ENCODE measurements around the gene NUAK2.

The NUAK2 gene

GRCh38 chr1:205350124-205350523, 28.6 kb upstream of the NUAK2 start:
- in situ Hi-C loops (cut with HindIII; ENCODE audit: low pct_ligation_motif_present, low pct_unique_long_range_greater_than_20kb, low sequenced_read_pairs): no loop called here
- DNase-seq: no peak

GRCh38 chr1:205348554-205349487, 27.3 kb upstream of the NUAK2 start:
- in situ Hi-C loops (cut with HindIII; ENCODE audit: low pct_ligation_motif_present, low pct_unique_long_range_greater_than_20kb, low sequenced_read_pairs): no loop called here

GRCh38 chr1:205346956-205347574, 25.5 kb upstream of the NUAK2 start:
- in situ Hi-C loops (cut with HindIII; ENCODE audit: low pct_ligation_motif_present, low pct_unique_long_range_greater_than_20kb, low sequenced_read_pairs): no loop called here

More at GRCh38 chr1:205348554-205349487, 27.3 kb upstream of the NUAK2 start:
- no peak for DNase-seq

GRCh38 chr1:205345761-205346160, 24.2 kb upstream of the NUAK2 start:
- no peak for DNase-seq
- in situ Hi-C loops (cut with HindIII; ENCODE audit: low pct_ligation_motif_present, low pct_unique_long_range_greater_than_20kb, low sequenced_read_pairs): no loop called here

More at GRCh38 chr1:205346956-205347574, 25.5 kb upstream of the NUAK2 start:
- peak; percentile 58 for DNase-seq

GRCh38 chr1:205344066-205344928, 22.8 kb upstream of the NUAK2 start:
- in situ Hi-C loops (cut with HindIII; ENCODE audit: low pct_ligation_motif_present, low pct_unique_long_range_greater_than_20kb, low sequenced_read_pairs): no loop called here
- no peak for DNase-seq

GRCh38 chr1:205343431-205344065, 22.0 kb upstream of the NUAK2 start:
- no peak for DNase-seq
- in situ Hi-C loops (cut with HindIII; ENCODE audit: low pct_ligation_motif_present, low pct_unique_long_range_greater_than_20kb, low sequenced_read_pairs): no loop called here

GRCh38 chr1:205342986-205343385, 21.4 kb upstream of the NUAK2 start:
- in situ Hi-C loops (cut with HindIII; ENCODE audit: low pct_ligation_motif_present, low pct_unique_long_range_greater_than_20kb, low sequenced_read_pairs): no loop called here
- DNase-seq: no peak

GRCh38 chr1:205340676-205341075, 19.1 kb upstream of the NUAK2 start:
- in situ Hi-C loops (cut with HindIII; ENCODE audit: low pct_ligation_motif_present, low pct_unique_long_range_greater_than_20kb, low sequenced_read_pairs): no loop called here
- DNase-seq: no peak

GRCh38 chr1:205339717-205340116, 18.2 kb upstream of the NUAK2 start:
- in situ Hi-C loops (cut with HindIII; ENCODE audit: low pct_ligation_motif_present, low pct_unique_long_range_greater_than_20kb, low sequenced_read_pairs): no loop called here
- no peak for DNase-seq

GRCh38 chr1:205339197-205339702, 17.7 kb upstream of the NUAK2 start:
- no peak for DNase-seq
- in situ Hi-C loops (cut with HindIII; ENCODE audit: low pct_ligation_motif_present, low pct_unique_long_range_greater_than_20kb, low sequenced_read_pairs): no loop called here

- in situ Hi-C loops (cut with HindIII; ENCODE audit: low pct_ligation_motif_present, low pct_unique_long_range_greater_than_20kb, low sequenced_read_pairs): no loop called here
- no peak for DNase-seq
Measured at GRCh38 chr1:205338011-205338410, 16.5 kb upstream of the NUAK2 start.

- in situ Hi-C loops (cut with HindIII; ENCODE audit: low pct_ligation_motif_present, low pct_unique_long_range_greater_than_20kb, low sequenced_read_pairs): no loop called here
- DNase-seq: no peak
Measured at GRCh38 chr1:205337481-205337880, 15.9 kb upstream of the NUAK2 start.

- in situ Hi-C loops (cut with HindIII; ENCODE audit: low pct_ligation_motif_present, low pct_unique_long_range_greater_than_20kb, low sequenced_read_pairs): no loop called here
Measured at GRCh38 chr1:205335692-205336091, 14.1 kb upstream of the NUAK2 start.

GRCh38 chr1:205332015-205332791, 10.7 kb upstream of the NUAK2 start:
- no peak for DNase-seq
- in situ Hi-C loops (cut with HindIII; ENCODE audit: low pct_ligation_motif_present, low pct_unique_long_range_greater_than_20kb, low sequenced_read_pairs): no loop called here

More at GRCh38 chr1:205335692-205336091, 14.1 kb upstream of the NUAK2 start:
- peak; percentile 86 for DNase-seq

- no peak for DNase-seq
- in situ Hi-C loops (cut with HindIII; ENCODE audit: low pct_ligation_motif_present, low pct_unique_long_range_greater_than_20kb, low sequenced_read_pairs): no loop called here
Measured at GRCh38 chr1:205330150-205330549, 8.6 kb upstream of the NUAK2 start.

GRCh38 chr1:205329719-205330118, 8.2 kb upstream of the NUAK2 start:
- in situ Hi-C loops (cut with HindIII; ENCODE audit: low pct_ligation_motif_present, low pct_unique_long_range_greater_than_20kb, low sequenced_read_pairs): no loop called here
- DNase-seq: no peak

- in situ Hi-C loops (cut with HindIII; ENCODE audit: low pct_ligation_motif_present, low pct_unique_long_range_greater_than_20kb, low sequenced_read_pairs): no loop called here
- DNase-seq: no peak
Measured at GRCh38 chr1:205328476-205328875, 6.9 kb upstream of the NUAK2 start.
